Activated T-helper 1 cell treated with anti-CD3 and anti-CD28 coated beads, Interleukin-2, amount 50 U/mL, for 16 hours (primary cell): ENCODE data around the gene GPR37L1.
"Not testable (repeated sequence)": the region's sequence is repeated elsewhere in the genome, so short reads cannot be mapped to it uniquely, and the experiment has no call there.

Experiments used
- DNase-seq, 2 donors: peaks; one replicate each; pipeline ENCODE4 v3.0.0-alpha.2; 2020; ENCODE audit warnings: low read depth in 1 of 2, low spot score in 1 of 2

Gene GPR37L1

GRCh38 chr1:202167054-202167453 lies 44.3 kb downstream of the GPR37L1 start:
- not testable (repeated sequence) for DNase-seq

DNA sequence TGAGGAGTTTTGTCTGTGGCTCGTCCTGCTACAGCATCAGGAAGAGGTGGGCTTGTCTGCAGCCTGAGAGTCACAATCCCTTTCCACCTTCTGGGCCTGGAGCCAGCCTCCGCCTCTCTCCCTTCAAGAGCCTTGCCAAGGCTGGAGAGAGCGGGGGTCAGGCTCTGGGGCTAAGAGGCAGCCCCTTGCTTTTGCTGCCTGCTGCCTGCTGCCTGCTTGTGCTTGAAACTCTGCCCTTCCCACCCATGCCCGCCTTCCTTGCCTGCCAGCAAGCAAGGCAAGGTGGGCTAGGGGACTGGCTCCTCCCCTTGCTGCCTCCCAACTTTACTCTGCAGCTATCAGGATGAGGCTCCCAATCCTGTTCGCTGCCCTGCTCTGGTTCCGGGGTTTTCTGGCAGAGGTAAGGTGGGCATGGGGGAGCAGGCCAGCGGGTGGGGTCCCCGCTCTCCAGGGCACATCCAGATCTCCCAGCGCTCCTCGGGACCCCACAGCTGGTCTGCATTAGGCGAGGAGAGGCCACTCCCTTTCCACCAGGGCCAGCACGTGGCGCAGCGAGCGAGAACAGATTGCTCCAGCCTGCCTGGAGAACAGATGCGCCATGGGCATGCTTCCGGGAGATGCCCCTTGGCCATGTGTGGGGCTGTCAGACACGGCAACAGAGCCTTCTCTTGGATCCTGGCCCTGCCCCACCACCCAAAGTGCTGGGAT lies 45.1 kb downstream of the GPR37L1 start:
- no peak for DNase-seq

- DNase-seq: no peak
Measured at GRCh38 chr1:202168861-202169260, 46.1 kb downstream of the GPR37L1 start.

DNA sequence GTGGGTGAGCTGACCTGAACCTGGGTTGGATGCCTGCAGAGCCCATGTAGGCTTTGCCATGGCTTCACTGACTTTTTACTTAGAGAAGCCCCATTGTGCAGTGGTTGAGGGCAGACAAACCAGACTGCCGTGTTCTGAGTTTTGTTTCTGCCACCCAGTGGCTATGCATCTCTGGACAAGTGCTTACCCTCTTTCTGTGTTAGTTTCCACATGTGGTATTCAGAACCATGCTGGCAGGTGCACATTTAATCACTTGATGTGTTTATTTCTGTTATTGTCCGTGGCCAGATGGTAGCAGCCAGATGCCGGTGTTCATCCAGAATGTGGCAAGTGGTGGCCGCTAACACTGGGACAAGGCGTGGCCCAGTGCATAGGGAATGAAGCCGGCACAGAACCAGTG lies 48.0 kb downstream of the GPR37L1 start:
- DNase-seq: no peak

- DNase-seq: no peak
Measured at GRCh38 chr1:202171292-202172014, 48.7 kb downstream of the GPR37L1 start.

- DNase-seq: no peak
Measured at GRCh38 chr1:202172015-202172355, 49.3 kb downstream of the GPR37L1 start.

GRCh38 chr1:202173993-202174392 lies 51.3 kb downstream of the GPR37L1 start:
- no peak for DNase-seq

- no peak for DNase-seq
Measured at GRCh38 chr1:202176949-202177927, 54.5 kb downstream of the GPR37L1 start.

DNA sequence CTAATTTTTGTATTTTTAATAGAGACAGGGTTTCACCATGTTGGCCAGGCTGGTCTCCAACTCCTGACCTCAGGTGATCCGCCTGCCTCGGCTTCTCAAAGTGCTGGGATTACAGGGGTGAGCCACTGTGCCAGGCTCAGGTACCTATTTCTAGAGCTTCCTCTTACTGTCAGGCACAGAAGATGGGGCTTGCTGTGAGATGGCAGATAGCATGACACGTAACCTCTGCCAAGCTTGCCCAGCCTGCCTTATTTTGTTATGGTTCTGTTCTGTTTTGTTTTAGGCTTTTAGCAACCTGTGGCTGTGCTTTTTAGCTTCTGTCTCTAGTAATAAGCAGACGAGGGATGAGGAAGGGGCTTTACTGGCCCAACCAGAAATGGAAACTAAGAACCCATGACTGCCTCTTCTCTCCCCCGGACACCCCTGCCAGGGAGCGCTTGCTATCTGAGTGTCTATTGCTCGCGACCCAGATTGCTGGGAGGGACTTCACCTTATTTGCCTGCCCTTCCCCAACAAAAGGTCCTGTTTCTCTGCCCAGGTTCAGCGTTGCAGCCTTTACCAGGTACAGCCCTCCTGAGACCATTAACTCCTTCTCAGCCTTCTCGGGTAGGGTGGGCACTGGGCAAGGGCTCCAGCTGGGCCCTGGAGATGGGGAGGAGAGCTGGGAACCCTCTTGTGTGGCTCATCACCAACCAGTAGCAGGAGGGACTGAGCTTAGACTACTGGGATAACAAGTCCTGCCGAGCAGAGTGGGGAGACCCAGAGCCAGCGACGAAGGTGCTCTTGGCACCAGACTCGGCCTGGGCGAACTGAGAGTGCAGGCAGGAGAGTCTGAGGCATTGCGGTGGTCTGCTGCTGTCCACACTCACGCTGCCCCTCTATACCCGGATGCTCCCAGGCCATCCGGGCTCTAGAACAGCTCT lies 57.4 kb downstream of the GPR37L1 start:
- no peak for DNase-seq

GRCh38 chr1:202180751-202181139 lies 58.0 kb downstream of the GPR37L1 start:
- not testable (repeated sequence) for DNase-seq

DNA sequence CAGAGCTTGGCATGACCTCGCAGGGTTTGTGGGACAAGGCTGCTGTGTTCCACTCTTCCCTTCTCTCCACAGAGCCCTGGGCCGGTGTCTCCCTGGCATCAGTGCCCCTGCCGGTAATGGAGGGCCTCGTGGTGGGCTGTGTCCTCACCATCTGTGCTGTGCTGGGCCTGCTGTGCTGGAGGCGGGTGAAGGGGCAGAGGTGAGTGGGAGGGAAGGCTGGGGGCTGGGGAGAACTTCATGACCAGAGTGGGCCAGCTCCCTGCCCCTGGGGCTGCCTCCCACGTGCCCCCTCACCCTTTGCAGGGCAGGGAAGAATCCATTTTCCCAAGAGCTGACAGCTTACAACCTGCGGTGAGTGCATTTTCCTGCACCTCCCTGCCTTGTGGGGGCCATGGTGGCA lies 58.9 kb downstream of the GPR37L1 start:
- no peak for DNase-seq

DNA sequence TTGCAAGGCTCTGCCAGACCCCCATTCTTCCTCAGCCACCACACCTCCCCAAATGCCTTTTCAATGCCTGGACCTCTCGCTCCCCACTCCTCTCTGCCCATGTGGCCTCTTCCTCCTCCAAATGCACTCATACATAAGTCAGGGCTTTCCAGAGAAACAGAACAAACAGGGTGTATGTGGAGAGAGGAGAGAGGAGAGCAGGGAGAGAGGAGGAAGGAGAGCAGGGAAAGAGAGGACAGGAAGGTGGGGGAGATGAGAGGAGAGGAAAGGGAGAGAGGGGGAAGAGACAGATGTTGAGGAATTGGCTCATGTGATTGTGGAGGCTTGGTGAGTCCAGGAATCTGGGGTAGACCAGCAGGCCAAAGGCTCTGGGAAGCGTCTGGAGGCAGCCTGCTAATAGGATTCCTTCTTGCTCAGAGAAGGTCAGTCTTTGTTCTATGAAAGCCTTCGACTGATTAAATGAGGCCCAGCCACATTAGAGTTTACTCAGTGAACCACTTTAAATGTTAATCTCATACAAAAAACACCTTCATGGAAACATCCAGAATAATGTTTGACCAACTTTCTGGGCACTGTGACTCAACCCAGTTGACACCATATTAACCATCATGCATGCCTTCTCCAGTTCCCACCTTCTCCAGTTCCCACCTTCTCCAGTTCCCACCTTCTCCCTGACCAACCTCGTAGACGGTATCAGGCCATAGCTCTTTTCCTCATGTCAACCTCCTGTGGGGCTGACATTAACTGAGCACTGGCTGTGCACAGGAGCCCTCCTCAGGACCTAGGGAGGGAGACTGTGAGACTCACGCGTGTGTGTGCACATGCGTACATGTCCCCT lies 59.5 kb downstream of the GPR37L1 start:
- DNase-seq: no peak
